Prostate gland (tissue), 2 donors: Measurements from ENCODE around the gene MPP3.

Experiments used
- POLR2A ChIP-seq: fragments of 450-650 bp; IDR thresholded peaks from one replicate; pipeline ENCODE4 v1.6.1; 2016; ENCODE audit warnings: antibody characterized with exemption, mild to moderate bottlenecking
- POLR2AphosphoS5 ChIP-seq: sonication (generic); formaldehyde crosslinking; IDR thresholded peaks from one replicate; pipeline ENCODE4 v1.6.1; 2017; ENCODE audit warnings: antibody characterized with exemption
- TF ChIP-seq, protein P1 (sequence below), 4 experiments: fragments of 200-600 bp in 2 of 4; fragments of 450-650 bp in 2 of 4; sonication (generic) in 2 of 4; IDR thresholded peaks; 1 replicate in 3 of 4; 2 replicates in 1 of 4; pipeline ENCODE4 v1.5.1; 2016 to 2019; ENCODE audit warnings: antibody characterized with exemption in 4 of 4, mild to moderate bottlenecking in 2 of 4, moderate library complexity in 2 of 4

DNA sequence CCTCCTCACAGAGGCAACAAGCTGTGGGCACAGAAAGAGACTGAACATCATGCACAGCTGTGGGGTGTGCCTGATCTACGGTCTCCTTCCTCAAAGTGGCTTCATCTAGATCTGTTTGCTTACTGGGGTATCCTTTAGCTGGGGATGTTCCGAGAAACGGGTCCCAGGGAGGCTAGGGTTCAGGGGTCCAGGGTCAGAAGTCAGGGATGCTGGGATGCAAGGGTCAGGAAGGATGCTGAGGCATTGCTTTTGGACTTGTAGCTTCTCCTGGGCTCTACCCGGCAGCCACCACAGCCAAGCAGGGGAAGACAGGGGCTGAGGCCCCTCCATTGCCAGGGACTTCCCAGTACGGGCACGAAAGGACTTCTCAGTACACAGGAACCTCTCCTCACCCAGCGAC, 20.6 kb upstream of the MPP3 start:
- TF ChIP-seq POLR2AphosphoS5 (no peak), POLR2A (no peak)
- TF ChIP-seq, protein P1, sequence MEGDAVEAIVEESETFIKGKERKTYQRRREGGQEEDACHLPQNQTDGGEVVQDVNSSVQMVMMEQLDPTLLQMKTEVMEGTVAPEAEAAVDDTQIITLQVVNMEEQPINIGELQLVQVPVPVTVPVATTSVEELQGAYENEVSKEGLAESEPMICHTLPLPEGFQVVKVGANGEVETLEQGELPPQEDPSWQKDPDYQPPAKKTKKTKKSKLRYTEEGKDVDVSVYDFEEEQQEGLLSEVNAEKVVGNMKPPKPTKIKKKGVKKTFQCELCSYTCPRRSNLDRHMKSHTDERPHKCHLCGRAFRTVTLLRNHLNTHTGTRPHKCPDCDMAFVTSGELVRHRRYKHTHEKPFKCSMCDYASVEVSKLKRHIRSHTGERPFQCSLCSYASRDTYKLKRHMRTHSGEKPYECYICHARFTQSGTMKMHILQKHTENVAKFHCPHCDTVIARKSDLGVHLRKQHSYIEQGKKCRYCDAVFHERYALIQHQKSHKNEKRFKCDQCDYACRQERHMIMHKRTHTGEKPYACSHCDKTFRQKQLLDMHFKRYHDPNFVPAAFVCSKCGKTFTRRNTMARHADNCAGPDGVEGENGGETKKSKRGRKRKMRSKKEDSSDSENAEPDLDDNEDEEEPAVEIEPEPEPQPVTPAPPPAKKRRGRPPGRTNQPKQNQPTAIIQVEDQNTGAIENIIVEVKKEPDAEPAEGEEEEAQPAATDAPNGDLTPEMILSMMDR (IDR thresholded peaks at IDR 0.05), result no peak
